K562 (cell line): Measurements from ENCODE around the gene MARK2. TPM values are rescaled to one million over a fixed set of nuclear protein-coding genes. Genes with fewer than 3 reads are reported as not detected.

Experiments used
- ATAC-seq: fragments of 200-7000 bp; cut with Tn5 transposase; 3 replicates; pipeline ENCODE4 v1.9.1; 2020; ENCODE audit warnings: moderate library complexity
- BruUV-seq: library from RNA; stranded (reverse); fragments of 400-500 nt; replicated peaks from 2 replicates; lab custom pipeline; 2021; lab: Mats Ljungman, UMichigan
- CTCF ChIA-PET: fragments of 300-600 bp; formaldehyde crosslinking; extraction: SDS; loops from one replicate; lab custom pipeline; 2021; ENCODE audit warnings: low intra/inter-chr PET ratio; lab: Yijun Ruan, JAX
- POLR2A ChIA-PET: fragments of 300-600, 350-650 bp; sonication (Branson Sonifier 250); formaldehyde crosslinking; extraction: SDS; loops from one replicate; lab custom pipeline; 2021; ENCODE audit warnings: antibody characterized with exemption, inconsistent platforms; lab: Yijun Ruan, JAX
- DNase-seq, 4 experiments: peaks; one replicate each; pipeline versions ENCODE4 v3.0.0 to v3.0.0-alpha.2; 2011 to 2018; ENCODE audit warnings: low spot score in 3 of 4, mixed read lengths in 3 of 4; ENCODE audit errors: extremely low read depth in 1 of 4
- FAIRE-seq: peaks from 2 replicates; lab custom pipeline; 2011; peaks lifted over from hg19 to GRCh38; lab: Jason Lieb, UNC
- H2AFZ ChIP-seq: 2 replicates; pipeline ENCODE4 v1.6.0; 2011; ENCODE audit warnings: low read depth, low read length, control low read depth, inconsistent platforms
- H3K27ac ChIP-seq: fragments of 200-600 bp; 3 replicates; pipeline ENCODE4 v1.8.0; 2011; ENCODE audit warnings: low read depth, mild to moderate bottlenecking, control low read depth, inconsistent platforms, low read length, moderate library complexity, mixed read lengths; ENCODE audit errors: extremely low read depth
- H3K27me3 ChIP-seq, 2 experiments: fragments of 300-600 bp in 1 of 2; 2 replicates in 1 of 2; 3 replicates in 1 of 2; pipeline versions ENCODE4 v1.6.0 to v1.8.0; 2011; ENCODE audit warnings: inconsistent platforms in 2 of 2, low read length in 2 of 2, mild to moderate bottlenecking in 1 of 2, mixed read lengths in 1 of 2, moderate library complexity in 1 of 2; ENCODE audit not compliant: control insufficient read depth in 2 of 2, insufficient read depth in 2 of 2
- H3K36me3 ChIP-seq: fragments of 300-600 bp; 3 replicates; pipeline ENCODE4 v1.8.0; 2011; ENCODE audit warnings: mild to moderate bottlenecking, low read length, inconsistent platforms; ENCODE audit not compliant: control insufficient read depth, insufficient read depth
- H3K4me1 ChIP-seq, 2 experiments: fragments of 200-600 bp in 1 of 2; replicated peaks in 1 of 2; 2 replicates in 1 of 2; 3 replicates in 1 of 2; pipeline versions ENCODE4 v1.5.1 to v1.8.0; 2011; ENCODE audit warnings: inconsistent platforms in 2 of 2, low read length in 2 of 2, mild to moderate bottlenecking in 1 of 2, mixed read lengths in 1 of 2, moderate library complexity in 1 of 2; ENCODE audit not compliant: control insufficient read depth in 2 of 2, insufficient read depth in 2 of 2
- H3K4me2 ChIP-seq: 2 replicates; pipeline ENCODE4 v1.6.1; 2011; ENCODE audit warnings: low read length, control low read depth, inconsistent platforms, mixed read lengths; ENCODE audit not compliant: insufficient read depth
- H3K4me3 ChIP-seq: fragments of 200-600 bp; sonication (generic), shearing (Covaris generic); 2 replicates; pipeline ENCODE4 v1.5.1; 2016; ENCODE audit warnings: control low read depth, inconsistent platforms
- H3K79me2 ChIP-seq: fragments of 200-600 bp; 3 replicates; pipeline ENCODE4 v1.8.0; 2011; ENCODE audit warnings: low read length, inconsistent platforms; ENCODE audit not compliant: control insufficient read depth, insufficient read depth
- H3K9ac ChIP-seq, 2 experiments: 2 replicates each; pipeline versions ENCODE4 v1.6.0 to v1.6.1; 2011; ENCODE audit warnings: low read depth in 2 of 2, low read length in 2 of 2, control low read depth in 1 of 2, inconsistent platforms in 1 of 2, mild to moderate bottlenecking in 1 of 2, mixed read lengths in 1 of 2; ENCODE audit not compliant: insufficient read depth in 1 of 2
- H3K9me1 ChIP-seq: one replicate; pipeline ENCODE4 v1.6.0; 2011; ENCODE audit warnings: inconsistent platforms, mild to moderate bottlenecking, low read length, moderate library complexity; ENCODE audit not compliant: control insufficient read depth, insufficient read depth
- H3K9me3 ChIP-seq: replicated peaks from 2 replicates; pipeline ENCODE4 v1.5.1; 2011; ENCODE audit warnings: low read depth, low read length, inconsistent platforms; ENCODE audit not compliant: control insufficient read depth, insufficient read depth
- H4K20me1 ChIP-seq: replicated peaks from 2 replicates; pipeline ENCODE4 v1.6.1; 2011; ENCODE audit warnings: low read length, inconsistent platforms, mixed read lengths; ENCODE audit not compliant: control insufficient read depth, insufficient read depth
- ARID2 ChIP-seq: fragments of 450-650 bp; IDR thresholded peaks from 2 replicates; pipeline ENCODE4 v1.6.1; 2017; ENCODE audit warnings: antibody characterized with exemption, mild to moderate bottlenecking
- FUS ChIP-seq: fragments of 200-400 bp; formaldehyde crosslinking; optimal IDR thresholded peaks from 2 replicates; pipeline ENCODE3; 2017; ENCODE audit warnings: low read depth, low read length
- RAD21 ChIP-seq, 2 experiments: fragments of 250-450 bp in 1 of 2; fragments of 450-650 bp in 1 of 2; sonication (Bioruptor Pico) in 1 of 2; formaldehyde crosslinking in 1 of 2; IDR thresholded peaks in 1 of 2; conservative IDR thresholded peaks in 1 of 2; 2 replicates each; pipeline versions ENCODE4 v1.4.0 to v1.8.0; 2020 to 2022; ENCODE audit warnings: mild to moderate bottlenecking in 2 of 2, moderate library complexity in 1 of 2
- ZFP1 ChIP-seq: fragments of 450-650 bp; formaldehyde crosslinking; IDR thresholded peaks from 2 replicates; pipeline ENCODE4 v1.4.0; 2020; ENCODE audit warnings: mild to moderate bottlenecking, mixed read lengths
- ZNF561 ChIP-seq: fragments of 450-650 bp; formaldehyde crosslinking; conservative IDR thresholded peaks from 2 replicates; pipeline ENCODE4 v1.4.0; 2020; ENCODE audit warnings: mild to moderate bottlenecking, moderate library complexity
- ZNF77 ChIP-seq: fragments of 250-450 bp; sonication (Bioruptor Pico); IDR thresholded peaks from 2 replicates; pipeline ENCODE4 v1.5.0; 2020
- WGBS: fragments of 100-300 bp; shearing (Covaris generic); methylation state at CpG from one replicate; pipeline ENCODE4 v1.1.6; 2016; ENCODE audit warnings: low coverage, mixed read lengths; ENCODE audit not compliant: insufficient coverage; ENCODE audit errors: missing lambda C conversion rate; 5-methylcytosine and 5-hydroxymethylcytosine counted together
- in situ Hi-C: fragments of 300-500 bp; cut with MboI; formaldehyde crosslinking; loops from 4 replicates; pipeline ENCODE4 v1.15.0; 2018; ENCODE audit warnings: inconsistent platforms, mixed read lengths
- intact Hi-C: fragments of 100-400 bp; cut with micrococcal nuclease; formaldehyde crosslinking; loops from 2 replicates; pipeline ENCODE4 v1.14.2; 2022
- polyA plus RNA-seq, 8 experiments: library from polyadenylated mRNA; depleted of rRNA in 4 of 8; stranded (reverse) in 5 of 8; unstranded in 3 of 8; fragments of >200 nt; fragmentation: Nextera tagmentation in 2 of 8; fragmentation: Illumina TruSeq in 1 of 8; extraction: Ambion mirVana in 2 of 8; extraction: Trizol in 1 of 8; gene quantifications; 2 replicates each; pipeline versions ENCODE4 v1.2.1 to v1.2.3, GENCODE V29; 2011 to 2014; ENCODE audit warnings: inconsistent platforms in 1 of 8, missing spikeins in 1 of 8
- total RNA-seq, 7 experiments: library from RNA; depleted of rRNA in 6 of 7; stranded (reverse); fragments of >200 nt in 6 of 7; fragmentation: Illumina TruSeq in 2 of 7; extraction: Trizol in 2 of 7; gene quantifications; 2 replicates each; pipeline versions ENCODE4 v1.2.1 to v1.2.3, GENCODE V29; 2011 to 2021; ENCODE audit warnings: low replicate concordance in 1 of 7
- TF ChIP-seq, protein P1 (sequence below), 3 experiments: IDR thresholded peaks in 2 of 3; conservative IDR thresholded peaks in 1 of 3; 2 replicates each; pipeline ENCODE4 v1.5.1; 2011 to 2012; ENCODE audit warnings: low read length in 3 of 3, mild to moderate bottlenecking in 3 of 3, control low read depth in 2 of 3, improper control_type of control experiment in 1 of 3, inconsistent platforms in 1 of 3, low read depth in 1 of 3, mixed read lengths in 1 of 3, moderate library complexity in 1 of 3; ENCODE audit not compliant: insufficient read depth in 2 of 3

Gene MARK2
- total and polyA plus RNA-seq, 9 of the 15 experiments (the other 6 are each of a cell fraction or from before 2014, with no cell fraction given), result 0.32 to 43.5 (median 15.1) TPM

DNA sequence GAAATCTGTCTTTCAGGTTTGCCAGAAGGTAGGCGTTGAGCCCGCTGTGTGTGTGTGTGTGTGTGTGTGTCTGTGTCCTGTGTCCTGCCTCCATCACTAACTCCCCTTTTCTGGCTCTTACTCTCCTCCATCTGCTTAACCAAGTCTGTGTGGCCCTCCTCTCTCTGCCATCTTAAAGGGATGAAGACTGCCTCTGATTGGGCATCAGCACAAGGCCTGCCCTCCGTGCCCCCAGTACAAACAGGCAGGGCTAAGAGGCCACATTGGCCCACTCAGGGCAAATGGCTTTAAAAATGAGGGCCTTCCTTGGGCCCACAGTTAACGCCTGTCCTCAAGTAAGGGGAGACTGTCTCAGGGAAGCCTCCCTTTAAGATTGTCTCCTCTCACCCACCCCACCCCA is 67.2 kb downstream of the MARK2 start:
- FAIRE-seq (no peak), ATAC-seq (no peak), DNase-seq (no peak)
- H3K36me3 ChIP-seq, result peaks cover 85% of the 10 kb centered on the region; the same call in 2 of the 3 replicates
- H3K4me3 ChIP-seq, result no peak overlapping the region
- no peak for TF ChIP-seq ZNF561 (CRISPR knock-in tag)
- no peak for TF ChIP-seq ZNF77 (CRISPR knock-in tag)
- no peak for TF ChIP-seq FUS
- TF ChIP-seq ZFP1 (CRISPR knock-in tag), result no peak
- WGBS, result 85% methylated on average over 4 of the region's 4 CpGs
- no peaks in the 10 kb centered on the region for H3K27me3 ChIP-seq
- H4K20me1 ChIP-seq, result 0 out of 2 replicates have a peak, but pooled peaks cover 11% of the 10 kb centered on the region
- no peaks in the 10 kb centered on the region for H3K9me1 ChIP-seq
- H3K4me1 ChIP-seq, result peaks cover 0 to 36% of the 10 kb centered on the region in 2 experiments; a peak in 2 of 5 replicates
- no peaks in the 10 kb centered on the region for H3K9me3 ChIP-seq
- H3K9ac ChIP-seq, result no peak overlapping the region
- POLR2A ChIA-PET, result interaction anchor here (0.9 to 1.3 kb wide), 3 partner anchors 9 to 54 kb away, joined by 3 to 4 read pairs (median 4); no protein-coding TSS in a partner anchor
- no peak overlapping the region for H2AFZ ChIP-seq
- H3K4me2 ChIP-seq, result no peak overlapping the region
- intact Hi-C loops (loop anchor here (1.0 kb wide), 1 partner anchor 69 kb away; no protein-coding TSS in a partner anchor), in situ Hi-C loops (no loop called here)
- no peak overlapping the region for H3K27ac ChIP-seq
- no TSS peak for BruUV-seq
- CTCF ChIA-PET, result interaction anchor here (2.2 kb wide), 1 partner anchor 68 kb away, joined by 13 read pairs; no protein-coding TSS in a partner anchor
- no peaks in the 10 kb centered on the region for H3K79me2 ChIP-seq

DNA sequence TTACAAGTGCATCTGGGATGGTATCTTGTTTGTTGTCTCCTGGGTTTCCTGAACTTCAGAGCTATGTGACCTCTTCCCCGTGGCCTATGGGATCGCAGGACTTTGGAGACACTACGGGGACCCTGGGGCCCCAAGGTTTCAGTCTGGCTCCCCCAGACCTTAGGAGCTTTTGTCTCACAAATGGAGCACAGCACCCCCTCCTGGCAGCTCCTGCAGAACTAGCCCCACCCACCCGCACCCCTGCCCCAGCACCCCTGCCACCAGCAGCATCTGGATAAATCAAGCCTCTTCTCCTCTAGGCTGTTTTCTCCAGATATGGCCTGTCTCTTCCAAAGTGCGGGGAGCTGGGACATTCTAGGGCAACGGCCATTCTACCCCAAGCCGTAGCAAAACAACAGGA is 67.7 kb downstream of the MARK2 start:
- Histone ChIP-seq H3K4me3 (no peak overlapping the region), H3K36me3 (peaks cover 80% of the 10 kb centered on the region; the same call in 2 of the 3 replicates), H3K79me2 (no peaks in the 10 kb centered on the region), H3K9me3 (no peaks in the 10 kb centered on the region), H3K9me1 (no peaks in the 10 kb centered on the region), H3K27ac (no peak overlapping the region), H3K4me1 (peaks cover 0 to 36% of the 10 kb centered on the region in 2 experiments; a peak in 2 of 5 replicates), H2AFZ (no peak overlapping the region)
- DNase-seq (peak; percentile 52 to 71 (median 66)), FAIRE-seq (no peak)
- CTCF ChIA-PET, result interaction anchor here (2.2 kb wide), 1 partner anchor 69 kb away, joined by 13 read pairs; no protein-coding TSS in a partner anchor
- no TSS peak for BruUV-seq
- in situ Hi-C loops, result no loop called here
- WGBS, result 88% methylated on average over 7 of the region's 7 CpGs
- TF ChIP-seq, protein P1, sequence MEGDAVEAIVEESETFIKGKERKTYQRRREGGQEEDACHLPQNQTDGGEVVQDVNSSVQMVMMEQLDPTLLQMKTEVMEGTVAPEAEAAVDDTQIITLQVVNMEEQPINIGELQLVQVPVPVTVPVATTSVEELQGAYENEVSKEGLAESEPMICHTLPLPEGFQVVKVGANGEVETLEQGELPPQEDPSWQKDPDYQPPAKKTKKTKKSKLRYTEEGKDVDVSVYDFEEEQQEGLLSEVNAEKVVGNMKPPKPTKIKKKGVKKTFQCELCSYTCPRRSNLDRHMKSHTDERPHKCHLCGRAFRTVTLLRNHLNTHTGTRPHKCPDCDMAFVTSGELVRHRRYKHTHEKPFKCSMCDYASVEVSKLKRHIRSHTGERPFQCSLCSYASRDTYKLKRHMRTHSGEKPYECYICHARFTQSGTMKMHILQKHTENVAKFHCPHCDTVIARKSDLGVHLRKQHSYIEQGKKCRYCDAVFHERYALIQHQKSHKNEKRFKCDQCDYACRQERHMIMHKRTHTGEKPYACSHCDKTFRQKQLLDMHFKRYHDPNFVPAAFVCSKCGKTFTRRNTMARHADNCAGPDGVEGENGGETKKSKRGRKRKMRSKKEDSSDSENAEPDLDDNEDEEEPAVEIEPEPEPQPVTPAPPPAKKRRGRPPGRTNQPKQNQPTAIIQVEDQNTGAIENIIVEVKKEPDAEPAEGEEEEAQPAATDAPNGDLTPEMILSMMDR (IDR thresholded peaks at IDR 0.05 in 2 of 3, conservative IDR thresholded peaks at IDR 0.05 in 1 of 3; ENCODE audit: insufficient read depth in 2 of 3, low read depth in 1 of 3, low read length in 3 of 3), result peak; percentile 22 to 42 (median 36); a peak in 4 of 6 replicates
- peak in 1 of 2 experiments; percentile 14; a peak in 1 of 4 replicates for TF ChIP-seq RAD21 (CRISPR knock-in tag; conservative IDR thresholded peaks at IDR 0.05 in 1 of 2, IDR thresholded peaks at IDR 0.05 in 1 of 2)
- TF ChIP-seq ARID2, result no peak
- TF ChIP-seq, all 486 proteins: peak for 2
- no peaks in the 10 kb centered on the region for H3K27me3 ChIP-seq
- H3K9ac ChIP-seq, result no peak overlapping the region
- ATAC-seq, result peak; percentile 51
- no peak overlapping the region for H3K4me2 ChIP-seq
- POLR2A ChIA-PET, result interaction anchor here (0.7 to 1.3 kb wide), 4 partner anchors 9 to 279 kb away, joined by 3 to 4 read pairs (median 4); partner anchors contain the start of gene STIP1
- H4K20me1 ChIP-seq, result 0 out of 2 replicates have a peak, but pooled peaks cover 11% of the 10 kb centered on the region
- intact Hi-C loops, result loop anchor here (1.0 kb wide), 1 partner anchor 69 kb away; no protein-coding TSS in a partner anchor
